ENCODE data around the gene NCCRP1.

DNA sequence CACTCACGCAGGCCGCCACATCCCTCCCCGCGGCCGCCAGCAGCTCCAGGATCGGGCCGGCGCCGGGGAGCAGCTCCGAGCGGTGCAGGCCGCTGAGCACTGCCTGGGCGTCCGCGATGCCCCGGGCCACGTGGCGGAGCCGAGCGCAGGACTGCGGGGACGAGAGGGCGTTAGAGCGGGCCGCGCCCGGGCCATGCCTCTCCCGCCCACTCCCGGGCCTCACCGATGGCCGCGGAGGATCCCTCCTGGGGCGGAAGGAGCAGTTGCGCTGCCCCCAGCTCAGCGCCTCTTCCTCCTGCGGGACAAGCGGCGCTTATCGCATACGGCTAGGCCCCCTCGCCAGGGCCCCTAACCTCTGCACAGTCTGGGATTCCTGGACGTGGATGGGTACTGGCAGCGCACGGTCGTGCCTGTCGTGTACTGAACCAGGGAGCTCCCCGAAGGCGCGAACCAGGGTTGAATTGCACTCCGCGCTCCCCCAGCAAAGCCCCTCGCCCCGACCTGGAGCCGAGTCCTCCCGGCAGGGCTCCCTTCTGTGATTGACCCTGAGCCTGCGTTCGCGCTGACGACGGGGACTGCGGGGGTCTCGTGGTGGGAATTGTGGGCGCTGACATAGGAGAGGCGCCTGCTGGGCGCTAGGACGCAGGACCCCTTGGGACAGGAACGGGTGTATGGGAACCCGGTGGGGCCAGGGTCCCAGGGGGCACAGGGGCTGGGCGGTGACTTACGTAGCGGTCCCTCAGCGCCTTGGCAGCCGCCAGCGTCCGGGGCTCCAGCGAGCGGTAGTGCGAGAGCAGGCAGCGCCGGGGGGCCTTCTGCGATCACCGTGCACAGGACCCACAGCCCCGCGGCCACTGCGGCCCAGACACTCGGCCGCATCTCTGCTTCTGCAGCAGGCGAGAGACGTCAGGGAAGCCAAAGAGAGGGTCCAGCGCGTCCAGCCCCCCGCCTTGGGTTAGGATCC lies 51.2 kb downstream of the NCCRP1 start:
- TF ChIP-seq CTCF (IDR thresholded peaks at IDR 0.05; ENCODE audit: low read depth, low read length, poor library complexity, severe bottlenecking) (no peak), EZH2phosphoT487 (IDR thresholded peaks at IDR 0.05; ENCODE audit: borderline replicate concordance, low read length) (no peak)
